ENCODE data around the gene KCNJ11.

The KCNJ11 gene

GRCh38 chr11:17408026-17408425 is 19.6 kb upstream of the KCNJ11 start:
- no peak for DNase-seq

GRCh38 chr11:17407575-17407974 is 19.1 kb upstream of the KCNJ11 start:
- DNase-seq: no peak

GRCh38 chr11:17406818-17407149 is 18.3 kb upstream of the KCNJ11 start:
- no peak for DNase-seq

DNA sequence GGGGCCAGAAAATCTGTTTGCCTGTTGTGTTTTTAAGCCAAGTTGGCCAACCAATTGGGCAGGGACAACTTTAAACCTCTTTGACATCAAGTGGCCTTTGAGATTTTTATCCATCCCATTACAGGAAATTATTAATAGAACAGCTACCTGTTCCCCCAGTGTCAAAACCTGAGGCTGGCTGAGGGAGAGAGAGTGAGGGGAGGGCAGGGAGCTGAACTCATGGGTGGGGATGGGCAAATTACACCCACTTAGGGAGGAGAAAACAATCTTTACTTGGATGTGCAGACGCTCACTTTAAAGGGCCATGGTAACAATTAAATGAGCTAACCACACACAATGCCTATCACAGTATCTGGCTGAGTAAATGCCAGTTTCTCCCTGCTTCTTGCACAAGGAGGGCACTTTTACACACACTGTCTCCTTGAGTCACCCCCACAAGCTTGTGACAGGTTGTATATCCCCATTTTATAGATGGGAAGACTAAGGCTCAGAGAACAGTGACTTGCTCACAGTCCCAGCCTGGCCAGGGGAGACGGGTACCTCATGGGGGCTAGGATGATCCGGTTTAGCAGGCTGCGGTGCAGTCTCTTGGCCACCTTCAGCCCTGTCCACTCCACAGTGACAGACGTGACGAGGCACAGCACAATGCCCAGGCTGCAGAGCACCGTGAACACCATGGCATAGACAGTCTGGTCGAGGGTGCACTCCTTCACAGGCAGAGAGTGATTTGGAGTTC is 17.8 kb upstream of the KCNJ11 start:
- no peak for DNase-seq

DNA sequence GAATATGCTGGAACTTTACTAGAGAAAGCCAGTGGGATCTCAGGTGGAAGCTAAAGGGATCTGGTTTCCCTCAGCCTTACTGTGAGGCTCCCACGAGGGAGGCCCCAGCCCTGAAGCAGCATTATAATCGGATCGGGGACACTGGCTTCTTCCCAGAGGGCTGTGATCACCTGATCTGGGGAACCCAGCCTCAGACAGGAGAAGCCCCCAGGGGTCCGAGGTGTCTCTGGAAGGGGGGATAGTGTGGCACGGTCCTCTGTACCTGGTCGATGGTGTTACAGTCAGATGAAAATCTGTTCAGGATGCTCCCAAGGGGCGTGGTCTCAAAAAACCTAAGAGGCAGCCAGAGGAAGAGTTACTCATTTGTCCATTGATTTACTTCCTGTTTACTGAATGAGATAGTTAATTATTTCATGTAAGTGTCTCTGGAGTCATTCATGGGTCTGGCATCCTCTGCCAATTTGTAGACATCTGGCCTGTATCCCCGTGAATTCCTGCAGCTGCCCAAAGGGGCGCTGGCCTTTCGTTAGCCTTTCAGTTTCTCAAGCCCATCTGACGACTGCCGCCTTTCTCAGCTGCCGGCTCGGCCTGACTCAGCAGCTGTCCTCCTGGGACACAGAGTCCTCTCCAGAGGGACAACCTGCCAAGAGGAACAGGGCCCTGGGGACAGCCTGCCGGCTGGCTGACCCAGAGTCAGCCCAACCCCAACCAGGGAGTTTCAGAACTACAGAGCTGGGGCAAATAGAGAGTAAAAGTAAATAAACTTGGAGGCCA is 17.0 kb upstream of the KCNJ11 start:
- no peak for DNase-seq

DNA sequence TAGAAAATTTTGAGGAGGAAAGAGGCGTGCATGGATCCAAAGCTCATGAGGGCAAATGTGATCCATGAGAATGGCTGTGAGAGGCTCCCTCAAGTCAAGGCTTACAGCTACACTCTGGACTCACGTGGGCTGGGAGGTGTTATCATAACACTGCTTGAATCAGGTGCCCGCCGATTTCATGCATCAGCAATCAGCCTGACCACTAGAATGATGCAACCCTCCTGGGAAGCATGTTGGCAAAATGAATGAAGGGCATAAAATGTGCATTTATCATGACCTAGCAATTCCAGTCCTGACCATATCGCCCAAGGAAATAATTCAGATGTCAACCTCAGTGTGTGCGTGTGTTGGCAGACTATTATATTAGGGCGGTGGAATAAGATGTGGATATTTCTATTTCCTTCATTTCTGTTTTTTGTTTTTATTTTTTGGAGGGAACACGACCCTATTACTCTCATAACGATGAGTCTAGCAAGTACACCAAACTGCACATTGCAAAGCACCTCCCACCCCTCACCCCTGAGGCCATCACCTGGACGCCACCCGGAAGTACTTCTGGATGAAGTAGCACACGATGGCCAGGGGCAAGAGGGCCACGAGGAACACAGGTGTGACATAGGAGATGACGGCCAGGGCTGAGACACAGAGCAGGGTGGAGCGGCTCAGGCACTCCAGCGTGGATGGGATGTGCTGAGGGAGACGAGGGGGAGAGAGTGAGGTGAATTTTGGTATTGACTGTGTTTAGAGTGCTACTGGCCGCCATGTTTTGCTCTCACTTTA is 15.7 kb upstream of the KCNJ11 start:
- DNase-seq: no peak

DNA sequence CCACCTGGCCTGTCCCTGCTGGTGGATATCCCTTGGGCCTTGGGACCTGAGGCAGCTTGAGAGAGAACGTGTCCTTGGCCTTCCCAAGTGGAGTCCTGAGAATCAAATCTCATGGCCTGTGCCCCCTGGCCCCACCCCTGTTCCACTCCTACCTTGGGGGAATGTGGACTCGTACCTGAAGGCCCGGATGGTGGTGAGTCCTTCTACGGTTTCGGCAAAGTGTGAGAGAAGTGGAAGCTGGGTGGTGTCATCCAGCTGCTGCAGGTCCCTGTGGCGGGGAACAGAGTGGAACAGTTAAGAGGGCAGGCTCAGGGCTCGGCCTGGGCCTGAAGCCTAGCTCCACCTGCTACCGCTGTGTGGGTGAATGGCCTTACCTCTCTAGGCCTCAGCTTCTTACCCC is 14.0 kb upstream of the KCNJ11 start:
- no peak for DNase-seq

DNA sequence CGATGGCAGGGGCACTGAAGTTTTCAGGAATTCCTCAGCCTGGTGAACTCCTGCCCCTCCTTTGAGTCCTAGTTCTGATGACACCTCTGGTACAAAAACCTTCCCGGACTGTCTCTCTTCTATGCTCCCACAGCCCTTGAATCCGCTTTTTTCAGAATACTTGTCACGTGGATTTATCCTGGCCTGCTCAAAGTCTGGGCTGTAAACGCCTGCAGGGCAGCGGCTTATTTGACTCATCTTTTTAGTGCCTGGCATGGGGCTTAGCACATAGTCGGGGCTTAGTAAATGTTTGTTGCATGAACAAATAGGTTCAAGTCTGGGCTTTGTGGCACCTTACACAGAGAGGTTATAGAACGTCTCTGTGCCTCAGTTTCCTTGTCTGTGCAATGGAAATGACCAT is 13.4 kb upstream of the KCNJ11 start:
- DNase-seq: no peak

DNA sequence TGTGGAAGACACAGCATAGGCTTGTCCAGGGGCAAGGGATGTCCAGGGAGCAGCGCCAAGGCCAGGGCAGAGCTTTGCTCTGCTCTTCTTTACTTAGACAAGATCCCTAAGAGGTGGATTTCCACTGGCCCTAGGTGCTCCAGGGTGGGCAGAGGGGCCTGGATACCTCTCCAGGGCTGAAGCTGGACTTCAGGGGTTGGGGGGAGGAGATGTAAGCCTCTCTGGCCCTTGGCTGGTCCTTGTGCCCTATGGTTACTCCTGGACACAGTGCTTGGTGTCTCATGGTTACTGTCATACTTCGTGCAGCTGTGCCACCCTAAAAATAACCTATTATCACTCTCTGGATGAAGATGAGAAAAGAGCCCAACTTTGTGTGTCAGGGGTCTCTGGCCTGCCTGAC is 12.9 kb upstream of the KCNJ11 start:
- no peak for DNase-seq

DNA sequence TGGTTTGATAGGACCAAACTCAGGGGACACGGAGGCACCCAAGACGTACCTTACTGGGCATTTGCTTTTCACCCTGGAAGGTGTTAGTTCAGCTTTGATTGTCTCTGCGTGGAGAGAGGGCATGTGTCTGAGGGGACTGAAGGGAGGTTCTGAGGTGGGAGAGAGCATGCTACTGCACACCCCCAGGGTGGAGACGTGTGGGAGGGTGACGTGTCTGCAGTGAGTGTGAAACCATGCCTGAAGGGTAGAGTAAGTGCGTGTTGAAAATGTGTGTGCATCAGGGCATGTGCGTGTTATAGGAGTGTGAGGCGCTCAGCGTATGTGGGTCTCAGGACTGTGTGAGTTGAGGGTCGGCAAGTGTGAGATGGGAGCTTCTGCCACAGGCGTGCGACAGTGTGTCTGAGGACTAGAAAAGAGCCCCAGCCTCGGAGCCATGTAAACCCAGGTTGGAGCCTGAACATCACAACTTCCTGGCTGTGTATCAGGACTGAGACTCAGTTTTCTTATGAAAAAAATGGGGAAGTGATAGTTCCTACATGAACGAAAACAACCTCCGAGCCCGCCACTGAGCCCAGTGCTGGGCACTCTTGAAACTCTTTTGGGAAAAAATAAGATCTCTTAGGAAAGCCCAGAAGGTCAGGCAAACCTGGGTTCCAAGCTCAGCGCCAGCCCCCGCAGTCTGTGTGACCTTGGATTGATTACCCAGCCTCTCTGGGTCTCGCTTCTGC is 11.8 kb upstream of the KCNJ11 start:
- no peak for DNase-seq

- DNase-seq: no peak
These were observed 10.8 kb upstream of the KCNJ11 start for GRCh38 chr11:17399236-17399635.

- DNase-seq: no peak
These were observed 9.0 kb upstream of the KCNJ11 start for GRCh38 chr11:17397311-17398002.

- no peak for DNase-seq
These were observed 8.3 kb upstream of the KCNJ11 start for GRCh38 chr11:17396598-17397310.

DNA sequence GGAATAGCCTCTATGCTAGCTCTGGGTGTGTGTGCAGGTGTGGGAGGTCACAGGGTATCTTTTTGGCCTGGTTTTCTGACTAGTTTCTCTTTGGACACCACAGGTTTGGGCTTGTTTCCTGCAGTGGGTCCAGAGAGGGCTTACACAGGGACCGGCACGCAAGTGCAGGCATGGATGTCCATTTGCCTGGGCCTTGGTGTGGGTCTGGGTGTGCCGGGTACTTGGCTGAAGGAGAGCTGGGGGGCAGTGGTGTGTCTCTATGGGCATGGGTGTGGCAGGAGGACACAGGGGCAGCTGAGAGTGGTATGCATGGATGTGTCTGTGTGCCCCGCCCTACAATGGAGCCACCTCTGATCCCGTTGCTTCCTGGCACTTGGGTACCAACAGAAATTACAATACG is 7.5 kb upstream of the KCNJ11 start:
- no peak for DNase-seq

DNA sequence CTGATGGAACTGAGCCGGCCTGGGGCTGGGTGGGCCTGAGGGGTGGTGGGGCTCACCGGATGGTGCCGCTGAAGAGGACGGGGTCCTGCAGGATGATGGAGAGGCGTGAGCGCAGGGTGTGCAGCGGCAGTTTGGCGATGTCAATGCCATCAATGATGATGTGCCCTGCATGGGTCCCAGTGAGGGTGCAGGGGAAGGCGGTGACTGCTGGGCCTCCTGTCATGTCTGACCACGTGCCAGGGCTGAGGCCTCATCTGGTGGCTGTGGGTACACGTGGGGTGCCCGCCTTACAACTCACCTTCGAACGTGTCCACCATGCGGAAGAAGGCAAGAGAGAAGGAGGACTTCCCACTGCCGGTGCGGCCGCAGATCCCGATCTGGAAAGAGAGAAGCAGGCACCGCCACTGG is 7.1 kb upstream of the KCNJ11 start:
- DNase-seq: no peak

DNA sequence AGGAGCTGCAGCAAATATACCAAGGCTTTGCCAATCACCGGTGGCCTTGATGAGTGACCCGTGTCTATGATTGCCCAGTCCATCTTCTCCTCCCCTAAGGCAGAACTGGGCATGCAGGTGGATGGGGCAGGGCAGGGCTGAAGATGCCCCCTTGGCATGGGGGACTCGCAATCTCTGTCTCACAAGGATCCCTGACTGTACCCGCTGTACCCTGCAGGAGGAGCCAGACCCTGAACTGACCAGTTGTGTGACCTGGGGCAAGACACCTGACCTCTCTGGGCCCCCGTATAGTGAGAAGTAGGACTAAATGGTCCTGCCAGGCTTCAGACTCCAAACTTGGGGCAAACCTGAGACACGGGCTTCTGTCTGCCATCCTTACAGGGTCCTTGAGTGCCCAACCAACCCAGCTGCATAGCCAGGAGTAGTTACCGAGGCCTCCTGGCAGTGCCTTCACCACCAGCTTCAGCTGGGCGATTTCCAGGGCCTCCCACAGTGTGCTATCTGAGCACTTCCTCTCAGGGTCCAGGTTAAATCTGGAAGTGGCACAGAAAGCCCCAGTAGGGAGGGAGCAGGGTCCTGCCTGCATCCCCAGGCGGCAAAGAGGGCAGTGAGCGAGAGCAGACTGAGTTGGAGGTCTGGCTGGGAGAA is 6.4 kb upstream of the KCNJ11 start:
- no peak for DNase-seq

DNA sequence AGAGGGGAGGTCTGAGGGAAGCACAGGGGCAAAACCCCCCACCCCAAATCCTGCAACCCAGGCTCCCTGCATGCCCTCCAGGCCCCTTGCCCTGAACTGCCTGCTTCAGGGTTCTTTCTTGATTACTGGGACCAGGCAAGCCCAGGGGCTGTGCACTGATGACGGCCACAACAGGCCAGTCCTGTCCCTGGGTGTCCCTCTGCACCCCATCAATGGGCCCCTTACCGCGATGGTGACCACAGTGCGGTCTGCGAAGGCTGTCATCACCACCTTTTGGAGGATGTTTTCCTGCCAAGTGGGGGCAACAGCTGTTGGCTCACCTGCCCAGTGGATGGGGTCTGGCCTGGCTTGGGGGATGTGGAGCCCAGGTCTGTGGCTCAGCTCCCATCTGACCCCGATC is 5.0 kb upstream of the KCNJ11 start:
- DNase-seq: no peak

DNA sequence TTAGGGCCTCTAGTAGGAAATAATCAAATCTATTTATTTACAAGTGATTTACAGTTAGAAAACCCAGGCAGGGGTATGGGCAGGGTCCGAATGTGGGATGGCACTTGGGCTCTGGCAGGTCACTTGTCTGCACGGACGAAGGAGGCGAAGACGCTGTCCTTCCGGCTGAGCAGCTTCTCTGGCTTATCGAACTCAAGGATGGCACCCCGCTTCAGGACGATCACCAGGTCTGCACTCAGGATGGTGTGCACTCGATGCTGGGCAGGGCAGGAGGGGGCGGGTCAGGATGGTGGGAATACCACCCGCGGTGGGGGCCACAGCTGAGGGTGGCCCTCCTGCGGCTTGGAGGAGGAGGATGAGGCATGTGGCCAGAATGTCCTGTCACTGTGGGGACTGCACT is 4.4 kb upstream of the KCNJ11 start:
- no peak for DNase-seq

GRCh38 chr11:17391493-17392355 is 3.3 kb upstream of the KCNJ11 start:
- DNase-seq: no peak

DNA sequence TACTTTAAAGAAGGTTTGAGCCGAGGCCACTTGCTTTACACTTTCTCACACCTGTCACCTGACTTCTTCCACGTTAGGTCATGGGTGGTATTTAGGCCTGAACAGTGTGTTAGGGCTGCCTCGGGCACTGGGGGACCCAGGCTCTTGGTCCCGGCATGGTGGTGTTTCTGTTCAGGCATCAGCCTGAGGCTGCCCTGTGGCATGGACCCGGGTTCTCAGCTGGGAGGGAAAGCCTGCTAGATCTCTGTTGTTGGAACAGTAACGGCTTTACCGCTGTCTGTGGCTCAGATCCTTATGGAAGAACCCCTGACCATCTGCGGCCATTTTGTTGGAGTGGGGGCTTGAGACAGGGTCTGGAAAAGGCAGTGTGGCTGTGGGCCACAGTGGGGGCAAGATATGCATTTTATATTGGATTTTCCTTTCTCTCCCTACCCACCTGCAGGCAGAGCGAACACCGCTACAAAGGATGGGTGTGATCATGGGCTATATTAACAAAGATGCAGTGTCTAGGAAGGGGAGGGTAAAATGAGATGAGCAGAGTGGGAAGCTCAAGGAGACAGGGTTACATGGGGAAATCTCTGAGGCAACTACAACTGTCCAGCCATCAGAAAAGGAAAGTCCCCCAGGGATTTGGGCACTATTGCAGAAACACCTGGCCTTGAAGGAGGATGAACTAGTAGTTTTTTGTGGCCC is 1.6 kb upstream of the KCNJ11 start:
- no peak for DNase-seq

Data from DMS 273 treated with DMSO at 0.1 percent for 48 hours (cell line).